OCI-LY3 (cell line): ENCODE results near the gene TBC1D16.

Source experiments
- CTCF ChIP-seq: fragments of 200-600, 300-600 bp; sonication (generic); IDR thresholded peaks from 2 replicates; pipeline ENCODE4 v1.5.1; 2014; ENCODE audit warnings: antibody characterized with exemption, low read length, low read depth
- EZH2phosphoT487 ChIP-seq: fragments of 200-600 bp; shearing (Covaris generic); IDR thresholded peaks from 2 replicates; pipeline ENCODE4 v1.6.1; 2018; ENCODE audit warnings: antibody characterized with exemption, mixed run types, low read depth

- TF ChIP-seq EZH2phosphoT487 (no peak), CTCF (no peak)
Measured at GRCh38 chr17:80071116-80071841, 35.6 kb upstream of the TBC1D16 start.
